Sigmoid colon (tissue), 7 donors: ENCODE measurements around the gene DNAH12. TPM values are rescaled to one million over a fixed set of nuclear protein-coding genes. Genes with fewer than 3 reads are reported as not detected.

Source experiments
- DNase-seq: peaks from one replicate; pipeline ENCODE4 v3.0.0-alpha.2; 2019
- H3K27ac ChIP-seq, 4 donors: fragments of 200-600 bp; sonication (generic); one replicate each; pipeline ENCODE4 v1.5.1; 2016 to 2019; ENCODE audit warnings: mild to moderate bottlenecking in 1 of 4
- H3K27me3 ChIP-seq, 3 donors: fragments of 200-600 bp; sonication (generic); one replicate each; pipeline ENCODE4 v1.5.1; 2019; ENCODE audit warnings: mild to moderate bottlenecking in 1 of 3
- H3K36me3 ChIP-seq, 4 donors: fragments of 200-600 bp; sonication (generic); one replicate each; pipeline ENCODE4 v1.5.1; 2016 to 2019
- H3K4me1 ChIP-seq, 4 donors: fragments of 200-600 bp; sonication (generic); one replicate each; pipeline ENCODE4 v1.5.1; 2017 to 2019
- H3K4me3 ChIP-seq, 4 donors: fragments of 200-600 bp; sonication (generic); one replicate each; pipeline ENCODE4 v1.5.1; 2017 to 2019; ENCODE audit warnings: mild to moderate bottlenecking in 2 of 4, moderate library complexity in 1 of 4
- H3K9me3 ChIP-seq, 4 donors: fragments of 200-600 bp in 3 of 4; sonication (generic) in 3 of 4; one replicate each; pipeline versions ENCODE4 v1.5.1 to v1.6.1; 2013 to 2019
- CTCF ChIP-seq, 4 experiments: fragments of 450-650 bp in 3 of 4; fragments of 200-600 bp in 1 of 4; IDR thresholded peaks; one replicate each; pipeline ENCODE4 v1.5.1; 2016 to 2019; ENCODE audit warnings: antibody characterized with exemption in 4 of 4, mild to moderate bottlenecking in 3 of 4, moderate library complexity in 2 of 4
- EP300 ChIP-seq, 4 donors: sonication (generic); formaldehyde crosslinking; IDR thresholded peaks; one replicate each; pipeline ENCODE4 v1.6.1; 2017; ENCODE audit warnings: antibody characterized with exemption in 4 of 4
- POLR2A ChIP-seq, 2 donors: fragments of 450-650 bp; IDR thresholded peaks; one replicate each; pipeline ENCODE4 v1.6.1; 2016; ENCODE audit warnings: antibody characterized with exemption in 2 of 2, mild to moderate bottlenecking in 2 of 2, moderate library complexity in 2 of 2
- POLR2AphosphoS5 ChIP-seq, 4 donors: sonication (generic); formaldehyde crosslinking; IDR thresholded peaks; one replicate each; pipeline ENCODE4 v1.6.1; 2017; ENCODE audit warnings: antibody characterized with exemption in 4 of 4
- WGBS, 2 donors: extraction: QIAGEN DNeasy Blood & Tissue Kit; methylation state at CpG; one replicate each; pipeline ENCODE4 v1.1.7; 2013; 5-methylcytosine and 5-hydroxymethylcytosine counted together
- intact Hi-C: fragments of 100-400 bp; cut with DNase I; formaldehyde crosslinking; loops from one replicate; pipeline ENCODE4 v1.15.1; 2023
- polyA plus RNA-seq, 3 donors: library from polyadenylated mRNA; stranded (reverse); fragments of 200-250 nt; gene quantifications; one replicate each; pipeline ENCODE4 v1.2.3, GENCODE V29; 2013
- total RNA-seq, 4 donors: library from RNA; depleted of rRNA; stranded (reverse); fragments of >200 nt; gene quantifications; one replicate each; pipeline ENCODE4 v1.1.0, GENCODE V29; 2016
- donor health status: healthy with polysubstance abuse.
- donor health status: Bipolar disorder and iron deficiency.
- donor health status: healthy.

Gene DNAH12
- total and polyA plus RNA-seq, 7 donors: 0.16 to 0.28 (median 0.27) TPM; not detected in 4

- no peak overlapping the region for H3K27ac ChIP-seq
- intact Hi-C loops: loop anchor here (10.0 kb wide), 1 partner anchor 463 kb away; no protein-coding TSS in a partner anchor
- WGBS, 2 donors: 66 to 79% methylated on average over 5 of the region's 5 CpGs
- TF ChIP-seq POLR2AphosphoS5 (IDR thresholded peaks at IDR 0.05) (no peak), EP300 (IDR thresholded peaks at IDR 0.05) (no peak), CTCF (IDR thresholded peaks at IDR 0.05) (no peak), POLR2A (IDR thresholded peaks at IDR 0.05) (no peak)
- H3K27me3 ChIP-seq: no peaks in the 10 kb centered on the region
- H3K9me3 ChIP-seq: no peaks in the 10 kb centered on the region
- H3K4me1 ChIP-seq: no peaks in the 10 kb centered on the region
- H3K36me3 ChIP-seq: no peaks in the 10 kb centered on the region
- H3K4me3 ChIP-seq: no peak overlapping the region
- DNase-seq: no peak
Measured at GRCh38 chr3:57391767-57392166, 152.4 kb downstream of the DNAH12 start.

GRCh38 chr3:57389271-57389670 is 154.9 kb downstream of the DNAH12 start:
- no peak overlapping the region for H3K27ac ChIP-seq
- H3K27me3 ChIP-seq: no peaks in the 10 kb centered on the region
- 72 to 80% methylated on average over 2 of the region's 2 CpGs for WGBS, 2 donors
- no peaks in the 10 kb centered on the region for H3K4me1 ChIP-seq
- no peak for DNase-seq
- no peaks in the 10 kb centered on the region for H3K36me3 ChIP-seq
- intact Hi-C loops: no loop called here
- H3K4me3 ChIP-seq: no peak overlapping the region
- no peak for TF ChIP-seq EP300 (IDR thresholded peaks at IDR 0.05)
- no peak for TF ChIP-seq POLR2AphosphoS5 (IDR thresholded peaks at IDR 0.05)
- no peak for TF ChIP-seq CTCF (IDR thresholded peaks at IDR 0.05)
- no peak for TF ChIP-seq POLR2A (IDR thresholded peaks at IDR 0.05)
- no peaks in the 10 kb centered on the region for H3K9me3 ChIP-seq

- intact Hi-C loops: no loop called here
- TF ChIP-seq CTCF (IDR thresholded peaks at IDR 0.05): no peak
- no peak for TF ChIP-seq POLR2AphosphoS5 (IDR thresholded peaks at IDR 0.05)
- TF ChIP-seq EP300 (IDR thresholded peaks at IDR 0.05): no peak
- no peak for TF ChIP-seq POLR2A (IDR thresholded peaks at IDR 0.05)
- Histone ChIP-seq H3K27ac (no peak overlapping the region), H3K4me3 (no peak overlapping the region), H3K4me1 (no peaks in the 10 kb centered on the region), H3K36me3 (no peaks in the 10 kb centered on the region), H3K27me3 (no peaks in the 10 kb centered on the region), H3K9me3 (no peaks in the 10 kb centered on the region)
- DNase-seq: no peak
- WGBS, 2 donors: 90 to 91% methylated on average over 4 of the region's 4 CpGs
Measured at GRCh38 chr3:57386307-57386706, 157.8 kb downstream of the DNAH12 start.

- H3K4me3 ChIP-seq: no peak overlapping the region
- no peaks in the 10 kb centered on the region for H3K9me3 ChIP-seq
- no peaks in the 10 kb centered on the region for H3K4me1 ChIP-seq
- no peak for DNase-seq
- TF ChIP-seq POLR2A (IDR thresholded peaks at IDR 0.05) (no peak), POLR2AphosphoS5 (IDR thresholded peaks at IDR 0.05) (no peak), CTCF (IDR thresholded peaks at IDR 0.05) (no peak), EP300 (IDR thresholded peaks at IDR 0.05) (no peak)
- no peaks in the 10 kb centered on the region for H3K27me3 ChIP-seq
- H3K36me3 ChIP-seq: no peaks in the 10 kb centered on the region
- WGBS, 2 donors: 85 to 89% methylated on average over 5 of the region's 5 CpGs
- intact Hi-C loops: no loop called here
- H3K27ac ChIP-seq: no peak overlapping the region
Measured at GRCh38 chr3:57385498-57385897, 158.6 kb downstream of the DNAH12 start.

- TF ChIP-seq EP300 (IDR thresholded peaks at IDR 0.05) (no peak), CTCF (IDR thresholded peaks at IDR 0.05) (no peak), POLR2AphosphoS5 (IDR thresholded peaks at IDR 0.05) (no peak), POLR2A (IDR thresholded peaks at IDR 0.05) (no peak)
- no peak overlapping the region for H3K4me3 ChIP-seq
- WGBS, 2 donors: 92 to 94% methylated on average over 2 of the region's 2 CpGs
- no peaks in the 10 kb centered on the region for H3K9me3 ChIP-seq
- intact Hi-C loops: no loop called here
- no peaks in the 10 kb centered on the region for H3K36me3 ChIP-seq
- H3K27me3 ChIP-seq: no peaks in the 10 kb centered on the region
- H3K27ac ChIP-seq: no peak overlapping the region
- no peaks in the 10 kb centered on the region for H3K4me1 ChIP-seq
- DNase-seq: no peak
Measured at GRCh38 chr3:57383838-57384237, 160.3 kb downstream of the DNAH12 start.
